Skeletal muscle tissue (tissue), 4 donors: ENCODE data around the gene NR4A2. TPM values are rescaled to one million over a fixed set of nuclear protein-coding genes. Genes with fewer than 3 reads are reported as not detected.
A peak's percentile ranks its signal among the peaks of the same experiment; 100 is the strongest.

ENCODE experiments used
- H3K27ac ChIP-seq: one replicate; pipeline ENCODE4 v1.7.0; 2013; ENCODE audit warnings: mild to moderate bottlenecking, low read depth, low read length, inconsistent platforms
- H3K27me3 ChIP-seq, 3 donors: one replicate each; pipeline ENCODE4 v1.7.0; 2013; ENCODE audit warnings: low read length in 3 of 3; ENCODE audit not compliant: control insufficient read depth in 3 of 3, insufficient read depth in 3 of 3
- H3K36me3 ChIP-seq, 3 donors: one replicate each; pipeline ENCODE4 v1.7.0; 2013; ENCODE audit warnings: low read length in 3 of 3; ENCODE audit not compliant: control insufficient read depth in 3 of 3, insufficient read depth in 3 of 3
- H3K4me1 ChIP-seq, 3 donors: one replicate each; pipeline ENCODE4 v1.7.0; 2013; ENCODE audit warnings: low read length in 3 of 3, mild to moderate bottlenecking in 3 of 3; ENCODE audit not compliant: control insufficient read depth in 3 of 3, insufficient read depth in 3 of 3
- H3K4me3 ChIP-seq, 3 donors: one replicate each; pipeline ENCODE4 v1.7.0; 2013; ENCODE audit warnings: low read length in 3 of 3
- H3K9ac ChIP-seq, 3 donors: one replicate each; pipeline ENCODE4 v1.7.0; 2013; ENCODE audit warnings: low read length in 3 of 3, mild to moderate bottlenecking in 3 of 3, moderate library complexity in 2 of 3, low read depth in 1 of 3
- H3K9me3 ChIP-seq, 3 donors: one replicate each; pipeline ENCODE4 v1.7.0; 2013; ENCODE audit warnings: low read length in 3 of 3; ENCODE audit not compliant: control insufficient read depth in 3 of 3
- total RNA-seq: library from RNA; depleted of rRNA; stranded (reverse); fragments of >200 nt; gene quantifications from one replicate; pipeline ENCODE4 v1.2.3, GENCODE V29; 2014
- donor health status: Osteomylitis.

The NR4A2 gene
- total RNA-seq, 1 donor from 2014 or later: 0.52 TPM

DNA sequence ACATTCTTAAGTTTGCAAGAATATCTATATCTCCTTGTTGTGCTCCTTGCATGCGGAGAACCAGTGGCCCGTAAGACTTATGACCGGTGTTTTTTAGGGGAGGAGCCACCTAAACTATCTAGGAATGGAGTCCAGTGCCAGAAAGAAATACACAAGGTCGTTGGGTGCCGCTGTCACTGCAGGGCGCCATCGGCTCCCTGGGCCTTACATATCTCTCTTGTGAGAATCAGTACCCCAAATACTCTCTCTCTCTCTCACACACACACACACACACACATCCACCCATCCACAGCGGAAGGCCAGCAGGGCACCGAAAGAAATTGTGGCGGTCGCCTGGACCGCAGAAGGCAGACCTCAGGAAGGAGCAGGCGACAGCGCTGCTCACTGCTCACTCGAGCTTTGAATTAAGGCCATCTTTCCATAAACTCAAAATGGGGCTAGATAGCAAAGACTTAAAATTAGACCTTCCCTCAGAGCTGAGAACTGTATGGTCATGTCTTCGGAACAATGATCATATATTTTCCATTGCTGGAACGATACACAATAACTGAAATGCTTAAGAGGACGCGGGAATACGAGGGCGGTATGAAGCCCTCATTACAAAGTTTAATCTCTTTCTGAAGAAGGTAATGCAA is 10.4 kb downstream of the NR4A2 start:
- H3K9ac ChIP-seq: peak overlapping the region in 1 of 3 donors; percentile 52
- H3K27me3 ChIP-seq: peaks cover 11 to 39% (median 35%) of the 10 kb centered on the region in 3 donors
- H3K36me3 ChIP-seq: peaks cover 6 to 9% (median 6%) of the 10 kb centered on the region in 3 donors
- peaks cover 24 to 26% (median 25%) of the 10 kb centered on the region in 3 donors for H3K4me1 ChIP-seq
- no peak overlapping the region for H3K27ac ChIP-seq
- no peaks in the 10 kb centered on the region for H3K9me3 ChIP-seq
- peak overlapping the region; percentile 67 to 77 (median 69) for H3K4me3 ChIP-seq

DNA sequence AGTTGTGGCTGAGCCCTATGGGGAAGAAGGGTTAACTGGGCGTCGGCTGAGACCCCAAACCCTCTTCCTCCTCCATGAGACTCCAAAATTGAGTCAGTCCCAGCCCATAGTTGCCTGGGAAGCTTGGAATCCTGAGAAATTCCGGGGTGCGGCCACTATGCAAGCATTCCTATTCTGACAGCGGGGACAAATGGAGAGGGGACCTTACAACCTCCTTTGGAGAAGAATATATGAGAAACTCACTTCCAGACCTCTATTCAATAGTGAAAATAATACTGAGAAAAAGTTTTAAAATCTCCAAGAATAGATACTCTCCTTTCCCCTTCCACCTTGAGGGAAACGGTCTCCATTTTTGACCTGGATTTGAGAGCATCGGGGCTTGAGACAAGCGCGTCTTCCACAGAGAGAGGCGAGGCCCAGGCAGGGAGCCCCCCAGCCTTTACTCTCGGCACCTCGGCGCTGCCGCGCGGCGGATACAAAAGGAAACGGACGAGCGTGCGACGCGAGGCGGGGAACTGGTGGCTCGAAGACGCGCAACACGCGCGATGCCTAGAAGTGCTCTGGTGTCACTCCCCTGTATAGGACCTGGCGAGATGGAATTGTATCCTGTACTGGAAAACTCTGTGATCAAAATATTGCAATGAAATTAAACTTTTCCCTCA is 11.1 kb downstream of the NR4A2 start:
- peaks cover 11 to 39% (median 35%) of the 10 kb centered on the region in 3 donors for H3K27me3 ChIP-seq
- H3K27ac ChIP-seq: no peak overlapping the region

DNA sequence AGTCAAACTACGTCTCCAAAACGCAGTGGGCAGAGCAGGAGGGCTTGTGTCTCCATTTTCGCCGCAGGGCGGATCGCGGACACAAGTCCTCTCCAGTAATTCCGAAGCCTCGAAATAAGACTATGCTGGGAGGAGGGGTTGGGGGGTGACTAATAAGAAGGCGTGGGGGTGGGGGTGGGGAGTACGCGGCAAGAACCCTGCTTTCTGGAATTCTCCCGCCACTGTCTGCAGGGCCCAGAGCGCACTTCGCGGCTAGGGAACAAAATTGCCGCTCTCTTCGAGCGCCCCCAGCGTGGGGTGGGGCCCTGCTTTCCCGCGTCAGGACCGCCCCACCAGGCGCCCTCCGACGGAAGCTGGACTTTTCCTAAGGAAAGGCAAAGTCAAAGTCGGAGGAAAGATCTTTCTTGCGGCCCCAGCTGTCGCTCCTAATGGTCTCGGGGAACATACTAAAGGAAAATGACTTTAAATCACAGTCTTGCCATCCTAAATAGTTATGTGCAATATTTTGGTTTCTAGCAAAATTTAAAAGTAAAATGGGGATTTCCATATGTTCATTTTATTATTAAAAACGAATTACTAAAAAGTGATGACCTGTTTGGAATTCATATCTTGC is 11.9 kb downstream of the NR4A2 start:
- H3K27ac ChIP-seq: peak overlapping the region; percentile 20
- H3K9me3 ChIP-seq: no peaks in the 10 kb centered on the region
- peaks cover 11 to 39% (median 35%) of the 10 kb centered on the region in 3 donors for H3K27me3 ChIP-seq
- peak overlapping the region; percentile 67 to 77 (median 69) for H3K4me3 ChIP-seq
- H3K36me3 ChIP-seq: peaks cover 2 to 4% (median 2%) of the 10 kb centered on the region in 3 donors
- H3K4me1 ChIP-seq: peaks cover 24 to 26% (median 25%) of the 10 kb centered on the region in 3 donors
- peak overlapping the region in 2 of 3 donors; percentile 24 to 51 for H3K9ac ChIP-seq

More for the DNA sequence above, 11.1 kb downstream of the NR4A2 start:
- H3K4me1 ChIP-seq: peaks cover 24 to 26% (median 25%) of the 10 kb centered on the region in 3 donors
- peak overlapping the region in 1 of 3 donors; percentile 69 for H3K9ac ChIP-seq
- H3K36me3 ChIP-seq: peaks cover 6 to 9% (median 6%) of the 10 kb centered on the region in 3 donors
- peak overlapping the region; percentile 67 to 77 (median 69) for H3K4me3 ChIP-seq
- no peaks in the 10 kb centered on the region for H3K9me3 ChIP-seq

DNA sequence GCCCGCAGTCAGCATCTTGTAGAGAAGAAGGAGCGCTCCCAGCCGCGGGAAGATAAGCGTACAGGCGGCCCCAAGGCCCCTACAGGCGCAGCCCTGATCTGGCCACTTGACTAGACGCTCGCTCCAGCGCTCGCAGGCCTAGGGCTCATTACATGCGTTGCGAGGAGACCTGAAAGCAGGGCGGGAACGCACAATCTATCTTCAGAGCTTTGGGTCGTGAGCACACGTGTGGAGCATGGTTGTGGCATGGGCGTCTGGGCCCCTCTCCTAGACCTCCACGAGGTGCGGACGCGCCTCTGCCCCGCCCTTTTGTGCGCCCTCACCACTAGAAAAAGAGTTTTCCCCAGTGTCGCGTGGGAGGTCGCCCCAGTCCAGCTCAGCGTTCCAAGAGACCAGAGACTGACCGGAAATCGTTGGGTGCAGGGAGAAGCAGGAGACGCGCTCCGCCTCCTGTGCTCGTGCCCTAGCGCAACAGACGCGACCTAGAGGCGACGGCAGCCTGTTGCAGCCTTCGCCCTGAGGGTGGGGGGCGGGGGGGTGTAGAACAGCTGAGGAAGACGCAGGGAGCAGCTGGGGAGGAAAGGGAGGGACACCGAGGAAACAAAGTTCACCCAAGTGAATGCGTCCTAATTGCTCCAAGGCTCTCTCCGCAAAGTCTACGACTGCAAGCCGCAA is 12.6 kb downstream of the NR4A2 start:
- Histone ChIP-seq H3K27me3 (peaks cover 11 to 39% (median 35%) of the 10 kb centered on the region in 3 donors), H3K4me3 (peak overlapping the region; percentile 67 to 77 (median 69)), H3K9ac (peak overlapping the region; percentile 24 to 55 (median 51)), H3K9me3 (no peaks in the 10 kb centered on the region), H3K27ac (peak overlapping the region; percentile 20), H3K4me1 (peaks cover 24 to 26% (median 25%) of the 10 kb centered on the region in 3 donors), H3K36me3 (no peaks in the 10 kb centered on the region)

DNA sequence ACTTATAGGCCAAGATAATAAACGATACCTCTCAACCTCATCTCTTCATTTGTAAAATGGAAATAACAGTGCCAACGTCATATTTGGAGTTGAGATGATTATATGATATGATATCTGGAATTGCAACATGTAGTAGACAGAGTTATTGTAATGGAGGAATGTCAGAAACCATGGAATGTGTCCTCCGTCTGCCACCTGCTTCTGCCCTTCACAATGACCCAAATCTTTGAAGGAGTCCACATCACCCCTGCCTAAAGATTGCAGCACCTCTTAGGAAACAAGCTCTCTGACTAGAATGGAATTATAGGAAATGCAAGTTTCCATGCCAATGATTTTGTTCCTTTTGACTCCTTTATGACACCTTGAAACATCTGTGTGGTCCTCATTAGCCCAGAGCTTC is 14.9 kb downstream of the NR4A2 start:
- Histone ChIP-seq H3K4me1 (peaks cover 24 to 25% (median 24%) of the 10 kb centered on the region in 3 donors), H3K9me3 (no peaks in the 10 kb centered on the region), H3K27me3 (peaks cover 11 to 34% (median 28%) of the 10 kb centered on the region in 3 donors), H3K9ac (no peak overlapping the region), H3K36me3 (no peaks in the 10 kb centered on the region), H3K27ac (no peak overlapping the region), H3K4me3 (no peak overlapping the region)

DNA sequence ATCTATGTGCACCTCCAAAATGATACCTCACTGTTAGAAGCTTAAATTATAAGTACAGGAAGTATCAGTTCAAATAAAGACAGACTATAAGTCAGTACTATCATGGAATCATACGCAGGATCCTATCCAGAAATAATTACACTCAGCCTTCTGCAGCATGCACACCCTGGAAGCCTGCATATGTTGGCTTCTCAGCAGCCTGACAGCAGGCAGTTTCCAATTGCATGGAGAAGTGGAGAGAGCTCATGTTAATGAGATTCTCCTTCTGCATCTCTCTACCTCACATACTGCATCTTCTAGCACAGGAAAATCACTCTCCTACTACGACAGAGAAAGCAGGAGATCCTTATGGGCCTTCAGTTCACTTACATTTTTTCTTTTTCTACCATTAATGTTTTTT is 20.5 kb downstream of the NR4A2 start:
- Histone ChIP-seq H3K9ac (no peak overlapping the region), H3K27ac (no peak overlapping the region), H3K9me3 (no peaks in the 10 kb centered on the region), H3K36me3 (no peaks in the 10 kb centered on the region), H3K4me3 (no peak overlapping the region), H3K4me1 (no peaks in the 10 kb centered on the region), H3K27me3 (no peaks in the 10 kb centered on the region)

DNA sequence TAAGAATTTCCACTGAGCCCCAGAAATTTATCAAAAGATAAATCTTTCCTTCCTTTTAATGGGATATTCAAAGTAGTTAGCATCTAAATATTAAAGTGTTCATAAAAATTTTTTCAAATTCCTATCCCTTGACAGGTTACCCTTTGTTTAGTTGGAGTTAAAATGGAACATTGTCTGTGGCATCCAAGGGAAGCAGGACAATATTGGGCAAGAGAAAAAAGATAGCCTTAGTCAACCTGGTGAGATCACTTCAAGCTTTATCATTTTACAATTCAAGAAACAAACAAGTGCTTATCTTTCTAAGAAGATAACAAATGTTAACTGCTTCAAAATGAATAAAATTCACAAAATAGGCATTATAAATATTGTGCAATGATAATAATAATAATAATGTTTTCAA is 21.7 kb downstream of the NR4A2 start:
- Histone ChIP-seq H3K4me3 (no peak overlapping the region), H3K9me3 (no peaks in the 10 kb centered on the region), H3K9ac (no peak overlapping the region), H3K27ac (no peak overlapping the region), H3K27me3 (no peaks in the 10 kb centered on the region), H3K36me3 (no peaks in the 10 kb centered on the region), H3K4me1 (no peaks in the 10 kb centered on the region)

DNA sequence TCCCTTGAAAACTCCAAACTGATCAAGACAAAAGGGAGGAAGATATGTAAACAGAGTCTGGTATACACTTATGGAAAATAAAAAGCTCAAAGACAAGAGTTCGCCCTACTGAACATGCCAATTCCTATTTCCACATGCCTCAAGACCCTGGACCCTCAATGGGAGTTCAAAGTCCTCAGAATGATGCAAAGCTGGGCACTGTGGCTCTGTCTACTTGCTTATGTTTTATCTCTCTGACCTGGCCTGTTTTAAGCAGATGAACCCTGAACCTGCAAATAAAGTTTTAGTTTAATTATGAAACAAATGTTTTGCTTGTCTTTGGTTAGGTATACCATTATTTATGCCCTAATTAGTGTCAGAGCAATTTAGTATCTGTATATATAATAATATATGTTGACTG is 22.6 kb downstream of the NR4A2 start:
- no peaks in the 10 kb centered on the region for H3K27me3 ChIP-seq
- no peaks in the 10 kb centered on the region for H3K36me3 ChIP-seq
- H3K27ac ChIP-seq: no peak overlapping the region
- no peak overlapping the region for H3K4me3 ChIP-seq
- no peaks in the 10 kb centered on the region for H3K9me3 ChIP-seq
- H3K9ac ChIP-seq: no peak overlapping the region
- H3K4me1 ChIP-seq: no peaks in the 10 kb centered on the region

DNA sequence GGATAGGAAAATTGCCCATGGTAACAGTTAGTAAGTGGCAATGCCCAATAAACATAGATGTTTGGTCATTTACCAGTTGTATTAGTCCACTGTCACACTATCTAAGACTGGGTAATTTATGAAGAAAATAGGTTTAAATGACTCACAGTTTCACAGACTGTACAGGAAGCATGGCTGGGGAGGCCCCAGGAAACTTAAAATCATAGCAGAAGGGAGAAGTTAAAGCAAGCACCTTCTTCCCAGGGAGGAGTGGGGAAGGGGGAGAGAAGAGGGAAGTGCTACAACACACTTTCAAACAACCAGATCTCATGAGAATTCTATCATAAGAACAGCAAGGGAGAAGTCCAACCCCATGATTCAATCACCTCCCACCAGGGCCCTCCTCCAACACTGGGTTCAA is 23.4 kb downstream of the NR4A2 start:
- H3K9ac ChIP-seq: no peak overlapping the region
- H3K27me3 ChIP-seq: no peaks in the 10 kb centered on the region
- H3K4me1 ChIP-seq: no peaks in the 10 kb centered on the region
- H3K27ac ChIP-seq: no peak overlapping the region
- H3K9me3 ChIP-seq: no peaks in the 10 kb centered on the region
- H3K4me3 ChIP-seq: no peak overlapping the region
- H3K36me3 ChIP-seq: no peaks in the 10 kb centered on the region
